HG03064 (cell line): ENCODE data around the gene SERPINB13.
"Not testable (repeated sequence)": the region's sequence is repeated elsewhere in the genome, so short reads cannot be mapped to it uniquely, and the experiment has no call there.

Source experiments
- ATAC-seq: cut with Tn5 transposase; IDR thresholded peaks from one replicate; pipeline ENCODE4 v1.9.1; 2021; ENCODE audit warnings: low read depth; ENCODE audit not compliant: unreplicated experiment

Gene SERPINB13

GRCh38 chr18:63644142-63644541 lies 57.0 kb downstream of the SERPINB13 start, which contains the start of gene SERPINB4:
SERPINB4 (minus strand) TSS chr18:63644256; CDS start chr18:63643577, 679 bp downstream.
- not testable (repeated sequence) for ATAC-seq

GRCh38 chr18:63644694-63645093 lies 57.6 kb downstream of the SERPINB13 start:
- not testable (repeated sequence) for ATAC-seq

- no peak for ATAC-seq
Observed at GRCh38 chr18:63646936-63647335, 59.8 kb downstream of the SERPINB13 start.

- ATAC-seq, result no peak
Observed at GRCh38 chr18:63648241-63648640, 61.1 kb downstream of the SERPINB13 start.
